H9 (cell line): ENCODE results near the gene CLK2. TPM values are rescaled to one million over a fixed set of nuclear protein-coding genes. Genes with fewer than 3 reads are reported as not detected.

Experiments
- DNase-seq: peaks from one replicate; pipeline ENCODE4 v3.0.0-alpha.2; 2017
- H2AFZ ChIP-seq: one replicate; pipeline ENCODE4 v1.6.1; 2013; ENCODE audit warnings: mild to moderate bottlenecking, low read length, control low read depth, moderate library complexity
- H2AK5ac ChIP-seq: 2 replicates; pipeline ENCODE4 v1.6.1; 2013; ENCODE audit warnings: low read length, control low read depth, mixed read lengths; ENCODE audit not compliant: insufficient read length
- H2BK120ac ChIP-seq: one replicate; pipeline ENCODE4 v1.6.1; 2013; ENCODE audit warnings: low read depth, mild to moderate bottlenecking, low read length, control low read depth, inconsistent platforms; ENCODE audit not compliant: poor library complexity, severe bottlenecking
- H2BK12ac ChIP-seq: 2 replicates; pipeline ENCODE4 v1.6.1; 2013; ENCODE audit warnings: low read length, control low read depth, mixed read lengths, low read depth; ENCODE audit not compliant: insufficient read length
- H2BK15ac ChIP-seq: 2 replicates; pipeline ENCODE4 v1.6.1; 2013; ENCODE audit warnings: low read depth, low read length, control low read depth
- H2BK20ac ChIP-seq: one replicate; pipeline ENCODE4 v1.6.1; 2013; ENCODE audit warnings: low read depth, mild to moderate bottlenecking, low read length, control low read depth, inconsistent platforms; ENCODE audit not compliant: poor library complexity, severe bottlenecking
- H2BK5ac ChIP-seq: 2 replicates; pipeline ENCODE4 v1.6.1; 2013; ENCODE audit warnings: low read length, control low read depth, mixed read lengths; ENCODE audit not compliant: insufficient read length
- H3K14ac ChIP-seq: 2 replicates; pipeline ENCODE4 v1.6.1; 2013; ENCODE audit warnings: low read length, control low read depth; ENCODE audit not compliant: insufficient read depth
- H3K18ac ChIP-seq: 2 replicates; pipeline ENCODE4 v1.6.1; 2013; ENCODE audit warnings: low read depth, mild to moderate bottlenecking, mixed read lengths, low read length, control low read depth; ENCODE audit not compliant: insufficient read length
- H3K23ac ChIP-seq: 2 replicates; pipeline ENCODE4 v1.6.1; 2013; ENCODE audit warnings: low read length, control low read depth, mixed read lengths, low read depth; ENCODE audit not compliant: insufficient read length
- H3K23me2 ChIP-seq: 2 replicates; pipeline ENCODE4 v1.6.1; 2013; ENCODE audit warnings: low read depth, mild to moderate bottlenecking, mixed read lengths, low read length, control low read depth; ENCODE audit not compliant: insufficient read length, poor library complexity, severe bottlenecking
- H3K27ac ChIP-seq: 2 replicates; pipeline ENCODE4 v1.5.1; 2013; ENCODE audit warnings: low read length, control low read depth, mixed read lengths, low read depth; ENCODE audit not compliant: insufficient read length
- H3K27me3 ChIP-seq: 2 replicates; pipeline ENCODE4 v1.6.1; 2013; ENCODE audit warnings: low read length, control low read depth, inconsistent platforms; ENCODE audit not compliant: insufficient read depth
- H3K4ac ChIP-seq: 2 replicates; pipeline ENCODE4 v1.6.1; 2013; ENCODE audit warnings: low read depth, mild to moderate bottlenecking, control low read depth, inconsistent platforms, low read length, moderate library complexity
- H3K4me1 ChIP-seq: 2 replicates; pipeline ENCODE4 v1.6.1; 2013; ENCODE audit warnings: low read length, control low read depth, inconsistent platforms; ENCODE audit not compliant: insufficient read depth
- H3K4me2 ChIP-seq: 2 replicates; pipeline ENCODE4 v1.6.1; 2013; ENCODE audit warnings: low read length, control low read depth, mixed read lengths; ENCODE audit not compliant: insufficient read length, insufficient read depth
- H3K56ac ChIP-seq: 2 replicates; pipeline ENCODE4 v1.6.1; 2013; ENCODE audit warnings: low read depth, mild to moderate bottlenecking, mixed read lengths, low read length, control low read depth; ENCODE audit not compliant: insufficient read length
- H3K79me1 ChIP-seq: 2 replicates; pipeline ENCODE4 v1.6.1; 2013; ENCODE audit warnings: low read depth, mild to moderate bottlenecking, moderate library complexity, low read length, control low read depth, inconsistent platforms; ENCODE audit not compliant: insufficient read depth, poor library complexity, severe bottlenecking
- H3K79me2 ChIP-seq: 2 replicates; pipeline ENCODE4 v1.6.1; 2013; ENCODE audit warnings: low read length, control low read depth, inconsistent platforms; ENCODE audit not compliant: insufficient read depth
- H3K9ac ChIP-seq: 2 replicates; pipeline ENCODE4 v1.6.1; 2013; ENCODE audit warnings: low read length, control low read depth, mixed read lengths; ENCODE audit not compliant: insufficient read length; ENCODE audit errors: extremely low read depth
- H3K9me3 ChIP-seq: one replicate; pipeline ENCODE4 v1.6.1; 2013; ENCODE audit warnings: low read depth, low read length, inconsistent platforms; ENCODE audit not compliant: control insufficient read depth
- H3T11ph ChIP-seq: one replicate; pipeline ENCODE4 v1.6.1; 2013; ENCODE audit warnings: mild to moderate bottlenecking, low read length, control low read depth, inconsistent platforms
- H4K20me1 ChIP-seq: one replicate; pipeline ENCODE4 v1.6.1; 2013; ENCODE audit not compliant: control insufficient read depth, insufficient read length, insufficient read depth
- H4K5ac ChIP-seq: 2 replicates; pipeline ENCODE4 v1.6.1; 2013; ENCODE audit warnings: low read depth, mild to moderate bottlenecking, mixed read lengths, low read length, control low read depth; ENCODE audit not compliant: insufficient read length
- H4K8ac ChIP-seq: replicated peaks from 2 replicates; pipeline ENCODE4 v1.6.1; 2013; ENCODE audit warnings: low read length, control low read depth, mixed read lengths, low read depth; ENCODE audit not compliant: insufficient read length
- H4K91ac ChIP-seq: 2 replicates; pipeline ENCODE4 v1.6.1; 2013; ENCODE audit warnings: low read depth, mild to moderate bottlenecking, moderate library complexity, mixed read lengths, low read length, control low read depth; ENCODE audit not compliant: insufficient read length
- H3K27ac Mint-ChIP-seq, 3 experiments: 2 replicates in 2 of 3; 3 replicates in 1 of 3; pipeline ENCODE4 v1.8.0; 2020 to 2021; ENCODE audit warnings: mixed read lengths in 3 of 3, mild to moderate bottlenecking in 1 of 3, moderate library complexity in 1 of 3
- H3K27me3 Mint-ChIP-seq: 2 replicates; pipeline ENCODE4 v1.8.0; 2021; ENCODE audit warnings: low read depth, mild to moderate bottlenecking, moderate library complexity, mixed read lengths
- H3K36me3 Mint-ChIP-seq, 3 experiments: 2 replicates in 2 of 3; 3 replicates in 1 of 3; pipeline ENCODE4 v1.8.0; 2020 to 2021; ENCODE audit warnings: low read depth in 3 of 3, mixed read lengths in 3 of 3; ENCODE audit not compliant: insufficient read depth in 1 of 3
- H3K4me1 Mint-ChIP-seq, 2 experiments: 2 replicates each; pipeline ENCODE4 v1.8.0; 2020; ENCODE audit warnings: mixed read lengths in 2 of 2
- H3K4me3 Mint-ChIP-seq, 2 experiments: 2 replicates in 1 of 2; 3 replicates in 1 of 2; pipeline ENCODE4 v1.8.0; 2020 to 2021; ENCODE audit warnings: mild to moderate bottlenecking in 2 of 2, mixed read lengths in 2 of 2, moderate library complexity in 1 of 2
- H3K9me3 Mint-ChIP-seq, 2 experiments: 2 replicates in 1 of 2; 3 replicates in 1 of 2; pipeline ENCODE4 v1.8.0; 2020; ENCODE audit warnings: mild to moderate bottlenecking in 2 of 2, mixed read lengths in 2 of 2, moderate library complexity in 1 of 2
- CTCF ChIP-seq: fragments of 200-600 bp; sonication (generic); conservative IDR thresholded peaks from 3 replicates; pipeline ENCODE4 v1.8.0; 2021; ENCODE audit warnings: antibody characterized with exemption, mild to moderate bottlenecking
- WGBS: extraction: QIAGEN DNeasy Blood & Tissue Kit; methylation state at CpG from one replicate; pipeline ENCODE4 v1.1.7; 2013; ENCODE audit warnings: missing lambda C conversion rate, low lambda C conversion rate, mixed read lengths; ENCODE audit not compliant: insufficient read length; ENCODE audit errors: extremely low coverage; 5-methylcytosine and 5-hydroxymethylcytosine counted together
- total RNA-seq: library from RNA; stranded (reverse); gene quantifications from 2 replicates; pipeline ENCODE4 v1.2.1, GENCODE V29; 2021

CLK2 gene
- total RNA-seq, 1 experiment from 2014 or later: 77.5 TPM

DNA sequence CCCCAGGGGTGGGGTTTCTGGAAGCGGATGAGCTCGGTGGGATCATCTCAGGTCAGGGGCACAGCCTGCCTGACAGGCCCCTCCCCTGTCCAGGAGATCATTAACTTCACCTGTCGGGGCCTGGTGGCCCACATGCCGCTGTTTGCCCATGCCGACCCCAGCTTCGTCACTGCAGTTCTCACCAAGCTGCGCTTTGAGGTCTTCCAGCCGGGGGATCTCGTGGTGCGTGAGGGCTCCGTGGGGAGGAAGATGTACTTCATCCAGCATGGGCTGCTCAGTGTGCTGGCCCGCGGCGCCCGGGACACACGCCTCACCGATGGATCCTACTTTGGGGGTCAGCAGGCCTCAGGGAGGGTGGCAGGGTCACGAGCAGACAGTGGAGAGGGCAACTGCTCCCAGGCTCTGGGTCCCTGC, 12.3 kb upstream of the CLK2 start:
- H2BK12ac ChIP-seq: no peak overlapping the region
- H4K20me1 ChIP-seq: no peaks in the 10 kb centered on the region
- peaks cover 0 to 3% of the 10 kb centered on the region in 2 experiments; a peak in 1 of 4 replicates for H3K4me1 Mint-ChIP-seq
- no peak overlapping the region for H4K5ac ChIP-seq
- H2AK5ac ChIP-seq: no peak overlapping the region
- no peak overlapping the region for H3K9ac ChIP-seq
- H3K9me3 Mint-ChIP-seq: no peaks in the 10 kb centered on the region
- no peak overlapping the region for H3K4me3 Mint-ChIP-seq
- H3K79me1 ChIP-seq: no peaks in the 10 kb centered on the region
- no peak overlapping the region for H3T11ph ChIP-seq
- no peak overlapping the region for H3K4ac ChIP-seq
- TF ChIP-seq CTCF: no peak
- H2BK15ac ChIP-seq: no peak overlapping the region
- H3K79me2 ChIP-seq: no peaks in the 10 kb centered on the region
- H3K14ac ChIP-seq: no peak overlapping the region
- no peak overlapping the region for H2BK120ac ChIP-seq
- WGBS: no CpG with 5 or more reads among the region's 18 CpGs
- H3K56ac ChIP-seq: no peak overlapping the region
- no peak overlapping the region for H2AFZ ChIP-seq
- peaks cover 4 to 12% (median 4%) of the 10 kb centered on the region in 3 experiments; a peak in 4 of 7 replicates for H3K36me3 Mint-ChIP-seq
- H2BK5ac ChIP-seq: no peak overlapping the region
- DNase-seq: no peak
- H3K27ac Mint-ChIP-seq: peak overlapping the region in 1 of 3 experiments; percentile 70; a peak in 2 of 7 replicates
- H3K23ac ChIP-seq: no peak overlapping the region
- H3K4me2 ChIP-seq: no peak overlapping the region
- H3K27me3 ChIP-seq: no peaks in the 10 kb centered on the region
- no peaks in the 10 kb centered on the region for H3K4me1 ChIP-seq
- H4K8ac ChIP-seq: no peak overlapping the region
- H3K27ac ChIP-seq: no peak overlapping the region
- no peaks in the 10 kb centered on the region; the same call in 1 of the 2 replicates for H3K27me3 Mint-ChIP-seq
- H4K91ac ChIP-seq: no peak overlapping the region
- no peak overlapping the region for H3K18ac ChIP-seq
- no peaks in the 10 kb centered on the region for H3K9me3 ChIP-seq
- no peak overlapping the region for H2BK20ac ChIP-seq
- H3K23me2 ChIP-seq: peaks cover 3% of the 10 kb centered on the region
